ENCODE measurements around the gene TSC22D3.

The TSC22D3 gene

GRCh38 chrX:107711521-107712181, 63.9 kb downstream of the TSC22D3 start:
- H3K4me3 ChIP-seq (ENCODE audit: low read length), result no peak overlapping the region
- TF ChIP-seq, protein P1, sequence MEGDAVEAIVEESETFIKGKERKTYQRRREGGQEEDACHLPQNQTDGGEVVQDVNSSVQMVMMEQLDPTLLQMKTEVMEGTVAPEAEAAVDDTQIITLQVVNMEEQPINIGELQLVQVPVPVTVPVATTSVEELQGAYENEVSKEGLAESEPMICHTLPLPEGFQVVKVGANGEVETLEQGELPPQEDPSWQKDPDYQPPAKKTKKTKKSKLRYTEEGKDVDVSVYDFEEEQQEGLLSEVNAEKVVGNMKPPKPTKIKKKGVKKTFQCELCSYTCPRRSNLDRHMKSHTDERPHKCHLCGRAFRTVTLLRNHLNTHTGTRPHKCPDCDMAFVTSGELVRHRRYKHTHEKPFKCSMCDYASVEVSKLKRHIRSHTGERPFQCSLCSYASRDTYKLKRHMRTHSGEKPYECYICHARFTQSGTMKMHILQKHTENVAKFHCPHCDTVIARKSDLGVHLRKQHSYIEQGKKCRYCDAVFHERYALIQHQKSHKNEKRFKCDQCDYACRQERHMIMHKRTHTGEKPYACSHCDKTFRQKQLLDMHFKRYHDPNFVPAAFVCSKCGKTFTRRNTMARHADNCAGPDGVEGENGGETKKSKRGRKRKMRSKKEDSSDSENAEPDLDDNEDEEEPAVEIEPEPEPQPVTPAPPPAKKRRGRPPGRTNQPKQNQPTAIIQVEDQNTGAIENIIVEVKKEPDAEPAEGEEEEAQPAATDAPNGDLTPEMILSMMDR (conservative IDR thresholded peaks at IDR 0.05; ENCODE audit: low read depth, low read length), result no peak
- no peak for DNase-seq (ENCODE audit: low read depth)

- TF ChIP-seq, protein P1 (conservative IDR thresholded peaks at IDR 0.05; ENCODE audit: low read depth, low read length), result no peak
- no peak overlapping the region for H3K4me3 ChIP-seq (ENCODE audit: low read length)
- DNase-seq (ENCODE audit: low read depth), result peak; percentile 78
Observed at GRCh38 chrX:107710617-107711391, 64.8 kb downstream of the TSC22D3 start.

- DNase-seq (ENCODE audit: low read depth), result no peak
- H3K4me3 ChIP-seq (ENCODE audit: low read length), result no peak overlapping the region
- TF ChIP-seq, protein P1 (conservative IDR thresholded peaks at IDR 0.05; ENCODE audit: low read depth, low read length), result no peak
Observed at GRCh38 chrX:107709266-107709806, 66.3 kb downstream of the TSC22D3 start.

DNA sequence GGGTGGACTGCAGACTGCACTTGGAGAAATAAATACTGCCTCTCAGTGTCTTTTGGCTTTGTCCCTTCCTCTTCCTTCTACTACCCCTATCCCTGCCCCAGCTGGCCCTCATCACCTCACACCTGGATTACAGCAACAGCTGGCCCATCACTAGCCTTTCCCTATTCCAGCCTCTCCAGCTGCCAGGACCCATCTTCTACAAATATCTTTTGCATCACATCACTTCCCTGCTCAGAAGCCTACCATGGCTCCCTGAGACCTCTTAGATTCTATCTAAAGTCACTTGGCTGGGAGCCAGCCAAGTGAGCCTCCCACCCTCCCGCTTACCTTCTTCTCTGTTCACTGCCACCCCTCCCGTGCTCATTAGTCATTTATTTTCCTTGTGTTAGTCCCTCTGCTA, 66.8 kb downstream of the TSC22D3 start:
- TF ChIP-seq, protein P1 (conservative IDR thresholded peaks at IDR 0.05; ENCODE audit: low read depth, low read length), result no peak
- H3K4me3 ChIP-seq (ENCODE audit: low read length), result no peak overlapping the region
- DNase-seq (ENCODE audit: low read depth), result no peak

DNA sequence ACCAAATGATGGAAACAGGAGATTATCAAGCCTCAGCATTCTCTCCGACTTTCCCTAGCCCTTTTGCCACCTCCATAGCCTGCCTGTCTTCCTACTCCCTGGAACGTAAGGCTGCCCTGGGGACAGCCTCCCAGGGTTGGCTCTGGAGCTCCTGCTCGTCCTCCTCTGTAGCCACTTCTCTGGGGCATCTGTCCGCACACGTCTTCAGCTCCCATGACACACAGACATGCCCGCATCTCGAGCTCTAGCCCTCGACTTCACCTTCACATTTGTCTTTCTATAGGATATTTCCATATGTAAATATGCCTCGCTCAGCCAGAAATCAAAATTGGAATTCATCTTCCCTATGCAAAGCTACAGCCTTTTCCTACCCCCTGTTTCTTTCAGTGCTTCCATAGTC, 67.7 kb downstream of the TSC22D3 start:
- TF ChIP-seq, protein P1 (conservative IDR thresholded peaks at IDR 0.05; ENCODE audit: low read depth, low read length), result no peak
- no peak for DNase-seq (ENCODE audit: low read depth)
- H3K4me3 ChIP-seq (ENCODE audit: low read length), result no peak overlapping the region

DNA sequence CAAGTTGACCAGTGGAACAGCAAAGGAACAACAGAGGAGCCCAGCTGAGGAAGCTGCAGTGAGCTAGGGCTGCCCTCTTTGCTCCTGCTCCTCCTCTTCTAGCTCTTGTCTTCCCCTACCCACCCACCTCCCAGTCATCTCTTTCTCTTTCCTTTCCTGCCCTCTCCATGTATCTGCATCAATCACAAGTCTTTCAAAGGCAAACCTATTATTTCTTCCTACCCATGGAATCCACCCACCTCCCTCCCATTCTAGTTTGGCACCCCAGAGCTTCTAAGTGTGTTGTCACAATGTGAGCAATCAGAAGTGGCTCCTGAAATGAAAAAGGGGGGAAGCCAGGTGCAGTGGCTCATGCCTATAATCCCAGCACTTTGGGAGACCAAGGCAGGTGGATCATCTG, 69.3 kb downstream of the TSC22D3 start:
- TF ChIP-seq, protein P1 (conservative IDR thresholded peaks at IDR 0.05; ENCODE audit: low read depth, low read length), result no peak
- DNase-seq (ENCODE audit: low read depth), result no peak
- no peak overlapping the region for H3K4me3 ChIP-seq (ENCODE audit: low read length)

All from retinal pigment epithelial cell (primary cell).